WTC11 (cell line): ENCODE measurements around the gene CLIC3. TPM values are rescaled to one million over a fixed set of nuclear protein-coding genes. Genes with fewer than 3 reads are reported as not detected.

Experiments used
- ATAC-seq: fragments of 200-7000 bp; cut with Tn5 transposase; 2 replicates; pipeline ENCODE4 v1.10.0; 2021; ENCODE audit warnings: mild to moderate bottlenecking, moderate library complexity
- CTCF ChIA-PET: fragments of 300-600 bp; sonication (Branson Sonifier 250); formaldehyde crosslinking; loops from one replicate; lab custom pipeline; 2021; ENCODE audit warnings: antibody characterized with exemption; lab: Charles Lee
- POLR2A ChIA-PET: fragments of 350-600 bp; sonication (Branson Sonifier 250); formaldehyde crosslinking; loops from one replicate; lab custom pipeline; 2021; ENCODE audit warnings: antibody characterized with exemption; lab: Charles Lee
- DNase-seq: peaks from one replicate; pipeline ENCODE4 v3.0.0; 2021; ENCODE audit warnings: low spot score
- H3K27ac Mint-ChIP-seq: 2 replicates; pipeline ENCODE4 v1.8.0; 2021; ENCODE audit warnings: mixed read lengths
- H3K27me3 Mint-ChIP-seq: 2 replicates; pipeline ENCODE4 v1.8.0; 2021; ENCODE audit warnings: low read depth, mild to moderate bottlenecking, moderate library complexity, mixed read lengths
- H3K36me3 Mint-ChIP-seq: 2 replicates; pipeline ENCODE4 v1.8.0; 2021; ENCODE audit warnings: mixed read lengths
- H3K4me1 Mint-ChIP-seq: 2 replicates; pipeline ENCODE4 v1.8.0; 2022; ENCODE audit warnings: mixed read lengths
- H3K4me3 Mint-ChIP-seq: 2 replicates; pipeline ENCODE4 v1.8.0; 2021; ENCODE audit warnings: mild to moderate bottlenecking, moderate library complexity, mixed read lengths
- H3K9me3 Mint-ChIP-seq: 2 replicates; pipeline ENCODE4 v1.8.0; 2021; ENCODE audit warnings: mixed read lengths
- CDX4 ChIP-seq: fragments of 250-450 bp; sonication (Bioruptor Pico); IDR thresholded peaks from 2 replicates; pipeline ENCODE4 v1.9.0; 2021; ENCODE audit warnings: moderate library complexity, mild to moderate bottlenecking, inconsistent platforms, borderline replicate concordance
- CREB1 ChIP-seq: sonication (generic); formaldehyde crosslinking; IDR thresholded peaks from 2 replicates; pipeline ENCODE4 v1.8.0; 2023; ENCODE audit warnings: mild to moderate bottlenecking, missing genetic modification reagents
- CREM ChIP-seq: sonication (generic); formaldehyde crosslinking; IDR thresholded peaks from 2 replicates; pipeline ENCODE4 v1.8.1; 2022; ENCODE audit warnings: mild to moderate bottlenecking, missing genetic modification reagents, moderate library complexity
- EMX1 ChIP-seq: fragments of 250-450 bp; sonication (Bioruptor Pico); IDR thresholded peaks from 2 replicates; pipeline ENCODE4 v1.8.0; 2021; ENCODE audit warnings: mild to moderate bottlenecking
- FOXJ3 ChIP-seq: sonication (generic); formaldehyde crosslinking; IDR thresholded peaks from 2 replicates; pipeline ENCODE4 v1.9.0; 2021; ENCODE audit warnings: missing genetic modification reagents, mild to moderate bottlenecking, borderline replicate concordance
- GTF2I ChIP-seq: fragments of 250-450 bp; sonication (Bioruptor Pico); conservative IDR thresholded peaks from 2 replicates; pipeline ENCODE4 v1.4.0; 2021; ENCODE audit warnings: mild to moderate bottlenecking
- HMGA2 ChIP-seq: fragments of 250-450 bp; sonication (Bioruptor Pico); IDR thresholded peaks from 2 replicates; pipeline ENCODE4 v1.4.0; 2021; ENCODE audit warnings: mild to moderate bottlenecking, moderate library complexity
- NFE2L1 ChIP-seq: sonication (generic); formaldehyde crosslinking; IDR thresholded peaks from 2 replicates; pipeline ENCODE4 v1.8.1; 2023; ENCODE audit warnings: missing genetic modification reagents
- SMAD3 ChIP-seq: sonication (generic); formaldehyde crosslinking; IDR thresholded peaks from 2 replicates; pipeline ENCODE4 v1.8.0; 2022; ENCODE audit warnings: missing genetic modification reagents, mild to moderate bottlenecking, borderline replicate concordance
- SOX15 ChIP-seq: fragments of 250-450 bp; sonication (Bioruptor Pico); IDR thresholded peaks from 2 replicates; pipeline ENCODE4 v1.9.0; 2021; ENCODE audit warnings: mild to moderate bottlenecking
- TCF7 ChIP-seq: sonication (generic); formaldehyde crosslinking; IDR thresholded peaks from 2 replicates; pipeline ENCODE4 v1.8.0; 2022; ENCODE audit warnings: mild to moderate bottlenecking, low read depth, missing genetic modification reagents, moderate library complexity
- TP53 ChIP-seq: sonication (generic); formaldehyde crosslinking; IDR thresholded peaks from 2 replicates; pipeline ENCODE4 v1.8.1; 2023; ENCODE audit warnings: mild to moderate bottlenecking, missing genetic modification reagents
- ZBTB21 ChIP-seq: sonication (generic); formaldehyde crosslinking; IDR thresholded peaks from 2 replicates; pipeline ENCODE4 v1.8.1; 2023; ENCODE audit warnings: mild to moderate bottlenecking, missing genetic modification reagents, borderline replicate concordance
- ZNF232 ChIP-seq: sonication (generic); formaldehyde crosslinking; IDR thresholded peaks from 2 replicates; pipeline ENCODE4 v1.8.0; 2022; ENCODE audit warnings: mild to moderate bottlenecking, missing genetic modification reagents
- ZNF263 ChIP-seq: sonication (generic); formaldehyde crosslinking; IDR thresholded peaks from 2 replicates; pipeline ENCODE4 v1.8.1; 2022; ENCODE audit warnings: low read depth, mild to moderate bottlenecking, moderate library complexity, missing genetic modification reagents
- ZNF396 ChIP-seq: fragments of 250-450 bp; sonication (Bioruptor Pico); IDR thresholded peaks from 2 replicates; pipeline ENCODE4 v1.8.0; 2021; ENCODE audit warnings: mild to moderate bottlenecking, moderate library complexity, borderline replicate concordance
- ZNF671 ChIP-seq: fragments of 250-450 bp; sonication (Bioruptor Pico); IDR thresholded peaks from 2 replicates; pipeline ENCODE4 v1.8.0; 2021; ENCODE audit warnings: mild to moderate bottlenecking
- total RNA-seq: library from RNA; stranded (reverse); gene quantifications from 3 replicates; pipeline ENCODE4 v1.2.3, GENCODE V29; 2021
- TF ChIP-seq, protein P1 (sequence below): sonication (generic); formaldehyde crosslinking; IDR thresholded peaks from 2 replicates; pipeline ENCODE4 v1.8.1; 2023; ENCODE audit warnings: mild to moderate bottlenecking, moderate library complexity, missing genetic modification reagents
- TF ChIP-seq, protein P2 (sequence below): fragments of 250-450 bp; sonication (Bioruptor Pico); IDR thresholded peaks from 2 replicates; pipeline ENCODE4 v1.9.0; 2021; ENCODE audit warnings: mild to moderate bottlenecking
- TF ChIP-seq, protein P3 (sequence below): sonication (generic); formaldehyde crosslinking; IDR thresholded peaks from 2 replicates; pipeline ENCODE4 v1.8.0; 2023; ENCODE audit warnings: missing genetic modification reagents

The CLIC3 gene
- total RNA-seq, 1 experiment from 2014 or later = 0.31 TPM

DNA sequence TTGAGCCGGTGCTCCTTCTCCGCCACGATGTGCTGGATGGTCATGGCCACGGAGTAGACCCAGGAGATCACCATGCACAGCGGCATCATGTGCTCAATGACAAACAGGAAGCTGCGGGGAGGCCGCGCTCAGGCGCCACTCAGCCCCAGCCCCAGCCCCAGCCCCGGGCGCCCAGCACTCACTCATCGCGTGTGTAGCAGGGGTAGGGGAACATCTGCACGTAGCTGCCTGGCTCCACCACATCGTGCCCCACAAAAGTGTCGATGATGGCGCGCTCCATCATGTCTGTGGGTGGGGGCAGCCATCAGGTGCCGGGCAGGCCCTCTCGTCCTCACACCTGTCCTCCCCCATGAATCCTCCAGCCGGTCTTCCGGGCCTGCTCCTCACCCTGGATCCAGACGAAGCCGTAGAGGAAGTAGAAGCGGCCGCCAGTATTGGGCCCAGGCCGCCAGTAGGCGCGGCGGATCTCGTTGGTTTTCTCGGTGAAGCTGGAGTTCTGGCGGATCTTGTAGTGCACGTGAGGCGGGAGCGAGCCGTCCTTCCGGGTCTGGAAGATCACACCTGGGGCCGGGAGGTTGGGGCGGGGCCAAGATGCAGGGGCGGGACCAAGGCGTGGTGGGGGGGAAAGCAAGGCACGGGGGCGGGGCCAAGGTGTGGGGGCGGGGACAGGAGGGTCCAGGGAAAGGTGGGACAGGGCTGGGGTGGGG, 21.6 kb upstream of the CLIC3 start:
- Mint-ChIP-seq H3K27ac (no peak overlapping the region), H3K4me3 (no peak overlapping the region), H3K9me3 (no peaks in the 10 kb centered on the region), H3K4me1 (no peaks in the 10 kb centered on the region; the same call in 1 of the 2 replicates), H3K36me3 (peaks cover 9% of the 10 kb centered on the region), H3K27me3 (no peaks in the 10 kb centered on the region)
- TF ChIP-seq ZNF232 (no peak), ZNF671 (CRISPR knock-in tag) (no peak), ZNF396 (CRISPR knock-in tag) (no peak), HMGA2 (CRISPR knock-in tag) (no peak), NFE2L1 (CRISPR knock-in tag) (no peak), CDX4 (no peak), ZBTB21 (CRISPR knock-in tag) (no peak), CREB1 (CRISPR knock-in tag) (no peak), FOXJ3 (CRISPR knock-in tag) (no peak), ZNF263 (CRISPR knock-in tag) (no peak), SMAD3 (CRISPR knock-in tag) (no peak), GTF2I (CRISPR knock-in tag) (no peak), SOX15 (CRISPR knock-in tag) (no peak), CREM (CRISPR knock-in tag) (no peak)
- TF ChIP-seq, protein P1, sequence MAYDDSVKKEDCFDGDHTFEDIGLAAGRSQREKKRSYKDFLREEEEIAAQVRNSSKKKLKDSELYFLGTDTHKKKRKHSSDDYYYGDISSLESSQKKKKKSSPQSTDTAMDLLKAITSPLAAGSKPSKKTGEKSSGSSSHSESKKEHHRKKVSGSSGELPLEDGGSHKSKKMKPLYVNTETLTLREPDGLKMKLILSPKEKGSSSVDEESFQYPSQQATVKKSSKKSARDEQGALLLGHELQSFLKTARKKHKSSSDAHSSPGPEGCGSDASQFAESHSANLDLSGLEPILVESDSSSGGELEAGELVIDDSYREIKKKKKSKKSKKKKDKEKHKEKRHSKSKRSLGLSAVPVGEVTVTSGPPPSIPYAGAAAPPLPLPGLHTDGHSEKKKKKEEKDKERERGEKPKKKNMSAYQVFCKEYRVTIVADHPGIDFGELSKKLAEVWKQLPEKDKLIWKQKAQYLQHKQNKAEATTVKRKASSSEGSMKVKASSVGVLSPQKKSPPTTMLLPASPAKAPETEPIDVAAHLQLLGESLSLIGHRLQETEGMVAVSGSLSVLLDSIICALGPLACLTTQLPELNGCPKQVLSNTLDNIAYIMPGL (CRISPR knock-in tag) = no peak
- TF ChIP-seq, protein P2, sequence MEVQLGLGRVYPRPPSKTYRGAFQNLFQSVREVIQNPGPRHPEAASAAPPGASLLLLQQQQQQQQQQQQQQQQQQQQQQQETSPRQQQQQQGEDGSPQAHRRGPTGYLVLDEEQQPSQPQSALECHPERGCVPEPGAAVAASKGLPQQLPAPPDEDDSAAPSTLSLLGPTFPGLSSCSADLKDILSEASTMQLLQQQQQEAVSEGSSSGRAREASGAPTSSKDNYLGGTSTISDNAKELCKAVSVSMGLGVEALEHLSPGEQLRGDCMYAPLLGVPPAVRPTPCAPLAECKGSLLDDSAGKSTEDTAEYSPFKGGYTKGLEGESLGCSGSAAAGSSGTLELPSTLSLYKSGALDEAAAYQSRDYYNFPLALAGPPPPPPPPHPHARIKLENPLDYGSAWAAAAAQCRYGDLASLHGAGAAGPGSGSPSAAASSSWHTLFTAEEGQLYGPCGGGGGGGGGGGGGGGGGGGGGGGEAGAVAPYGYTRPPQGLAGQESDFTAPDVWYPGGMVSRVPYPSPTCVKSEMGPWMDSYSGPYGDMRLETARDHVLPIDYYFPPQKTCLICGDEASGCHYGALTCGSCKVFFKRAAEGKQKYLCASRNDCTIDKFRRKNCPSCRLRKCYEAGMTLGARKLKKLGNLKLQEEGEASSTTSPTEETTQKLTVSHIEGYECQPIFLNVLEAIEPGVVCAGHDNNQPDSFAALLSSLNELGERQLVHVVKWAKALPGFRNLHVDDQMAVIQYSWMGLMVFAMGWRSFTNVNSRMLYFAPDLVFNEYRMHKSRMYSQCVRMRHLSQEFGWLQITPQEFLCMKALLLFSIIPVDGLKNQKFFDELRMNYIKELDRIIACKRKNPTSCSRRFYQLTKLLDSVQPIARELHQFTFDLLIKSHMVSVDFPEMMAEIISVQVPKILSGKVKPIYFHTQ = no peak
- CTCF ChIA-PET = interaction anchor here (1.4 to 2.0 kb wide), 3 partner anchors 11 to 70 kb away, joined by 3 to 12 read pairs (median 5); no protein-coding TSS in a partner anchor
- peak; percentile 42 for DNase-seq
- POLR2A ChIA-PET = no interaction called here
- no peak for ATAC-seq

DNA sequence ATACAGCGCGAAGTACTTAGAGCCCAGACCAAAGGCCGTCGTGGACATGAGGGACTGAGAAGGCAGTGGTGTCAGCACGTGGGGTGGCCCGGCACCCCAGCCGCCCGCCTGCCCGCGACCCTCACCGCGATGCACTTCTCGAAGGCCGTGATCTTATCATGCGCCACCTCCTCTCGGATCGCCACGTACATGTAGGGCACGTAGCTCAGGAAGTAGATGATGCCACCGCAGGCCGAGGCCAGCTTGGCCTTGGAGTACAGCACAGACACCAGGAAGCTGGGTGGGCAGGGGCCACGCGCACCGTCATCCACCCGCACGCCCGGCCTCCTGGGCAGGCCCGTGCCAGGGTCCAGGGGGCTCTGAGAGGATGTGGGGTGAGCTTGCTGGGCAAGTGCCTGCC, 20.7 kb upstream of the CLIC3 start:
- no peak overlapping the region for H3K27ac Mint-ChIP-seq
- DNase-seq (no peak), ATAC-seq (no peak)
- no peak for TF ChIP-seq TCF7
- TF ChIP-seq EMX1 (CRISPR knock-in tag) = no peak
- TF ChIP-seq TP53 = no peak
- TF ChIP-seq, protein P3, sequence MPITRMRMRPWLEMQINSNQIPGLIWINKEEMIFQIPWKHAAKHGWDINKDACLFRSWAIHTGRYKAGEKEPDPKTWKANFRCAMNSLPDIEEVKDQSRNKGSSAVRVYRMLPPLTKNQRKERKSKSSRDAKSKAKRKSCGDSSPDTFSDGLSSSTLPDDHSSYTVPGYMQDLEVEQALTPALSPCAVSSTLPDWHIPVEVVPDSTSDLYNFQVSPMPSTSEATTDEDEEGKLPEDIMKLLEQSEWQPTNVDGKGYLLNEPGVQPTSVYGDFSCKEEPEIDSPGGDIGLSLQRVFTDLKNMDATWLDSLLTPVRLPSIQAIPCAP (CRISPR knock-in tag) = no peak
- no peaks in the 10 kb centered on the region for H3K27me3 Mint-ChIP-seq
- ChIA-PET POLR2A (no interaction called here), CTCF (interaction anchor here (1.4 to 2.0 kb wide), 2 partner anchors 12 to 69 kb away, joined by 3 to 12 read pairs; no protein-coding TSS in a partner anchor)
- H3K36me3 Mint-ChIP-seq = peaks cover 9% of the 10 kb centered on the region
- no peak overlapping the region for H3K4me3 Mint-ChIP-seq
- no peaks in the 10 kb centered on the region for H3K9me3 Mint-ChIP-seq
- H3K4me1 Mint-ChIP-seq = no peaks in the 10 kb centered on the region
